DMS79 treated with DMSO at 0.1 percent for 48 hours (cell line): ENCODE results near the gene HUS1.
"Not testable (repeated sequence)": the region's sequence is repeated elsewhere in the genome, so short reads cannot be mapped to it uniquely, and the experiment has no call there.

Experiments
- DNase-seq: peaks from one replicate; lab custom pipeline; 2025; lab: John Stamatoyannopoulos, UW

HUS1 gene

GRCh38 chr7:47923081-47923875 lies 56.1 kb downstream of the HUS1 start:
- not testable (repeated sequence) for DNase-seq

GRCh38 chr7:47916514-47916913 lies 62.9 kb downstream of the HUS1 start:
- not testable (repeated sequence) for DNase-seq

- DNase-seq: no peak
These were observed 63.8 kb downstream of the HUS1 start for GRCh38 chr7:47915616-47915976.

GRCh38 chr7:47914717-47915615 lies 64.4 kb downstream of the HUS1 start:
- no peak for DNase-seq
